HUES48 (cell line): ENCODE data around the gene LRP2BP.
"Not testable (repeated sequence)": the region's sequence is repeated elsewhere in the genome, so short reads cannot be mapped to it uniquely, and the experiment has no call there.

ENCODE experiments used
- H3K27ac ChIP-seq: one replicate; pipeline ENCODE4 v1.7.0; 2013; ENCODE audit warnings: low read depth, low read length, inconsistent platforms
- H3K27me3 ChIP-seq: 2 replicates; pipeline ENCODE4 v1.6.1; 2013; ENCODE audit warnings: mild to moderate bottlenecking, low read length; ENCODE audit not compliant: control insufficient read depth, insufficient read depth
- H3K36me3 ChIP-seq: 2 replicates; pipeline ENCODE4 v1.6.1; 2013; ENCODE audit warnings: low read length; ENCODE audit not compliant: control insufficient read depth, insufficient read depth
- H3K4me1 ChIP-seq: 2 replicates; pipeline ENCODE4 v1.6.1; 2013; ENCODE audit warnings: mild to moderate bottlenecking, low read length; ENCODE audit not compliant: control insufficient read depth, insufficient read depth
- H3K4me3 ChIP-seq: 2 replicates; pipeline ENCODE4 v1.5.1; 2013; ENCODE audit warnings: mild to moderate bottlenecking, low read depth, low read length
- H3K9ac ChIP-seq: 2 replicates; pipeline ENCODE4 v1.6.1; 2013; ENCODE audit warnings: mild to moderate bottlenecking, low read depth, low read length, moderate library complexity
- H3K9me3 ChIP-seq: 2 replicates; pipeline ENCODE4 v1.6.1; 2013; ENCODE audit warnings: low read length; ENCODE audit not compliant: control insufficient read depth, insufficient read depth

The LRP2BP gene

DNA sequence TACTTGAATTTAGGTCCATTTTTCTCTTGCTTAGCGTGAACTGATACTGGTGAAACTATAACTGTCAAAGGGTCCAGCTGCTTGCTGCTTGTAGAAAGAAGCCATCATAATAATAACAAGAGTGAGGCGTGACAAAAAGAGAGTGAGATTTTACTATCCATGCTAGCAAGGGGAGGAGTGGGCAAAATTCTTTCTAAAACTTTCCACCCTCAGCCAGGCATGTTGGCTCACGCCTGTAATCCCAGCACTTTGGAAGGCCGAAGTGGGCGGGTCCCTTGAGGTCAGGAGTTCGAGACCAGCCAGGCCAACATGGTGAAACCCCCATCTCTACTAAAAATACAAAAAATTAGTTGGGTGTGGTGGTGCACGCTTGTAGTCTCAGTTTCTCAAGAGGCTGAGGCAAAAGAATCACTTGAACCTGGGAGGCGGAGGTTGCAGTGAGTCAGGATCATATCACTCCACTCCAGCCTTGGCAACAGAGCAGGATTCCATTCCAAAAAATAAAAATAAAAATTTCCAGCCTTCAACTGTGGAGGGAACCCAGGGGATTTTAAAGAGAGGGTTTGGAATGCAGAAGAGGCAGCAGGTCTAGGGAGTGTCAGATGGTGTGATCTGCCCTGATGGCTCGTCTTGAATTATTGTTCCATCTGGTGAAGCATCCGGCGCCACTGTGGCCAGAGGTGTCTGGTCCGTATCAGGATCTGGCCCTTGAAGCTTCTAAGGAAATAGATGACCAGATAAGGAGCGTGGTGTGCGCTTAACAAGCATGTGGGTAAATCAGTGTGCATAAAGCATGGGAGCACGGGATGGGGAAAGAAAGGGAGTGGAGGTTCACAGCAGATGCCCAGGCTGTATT is 51.8 kb downstream of the LRP2BP start:
- Histone ChIP-seq H3K36me3 (peaks cover 27% of the 10 kb centered on the region), H3K27me3 (no peaks in the 10 kb centered on the region), H3K9me3 (no peaks in the 10 kb centered on the region), H3K9ac (no peak overlapping the region), H3K4me1 (no peaks in the 10 kb centered on the region), H3K27ac (no peak overlapping the region), H3K4me3 (no peak overlapping the region)

DNA sequence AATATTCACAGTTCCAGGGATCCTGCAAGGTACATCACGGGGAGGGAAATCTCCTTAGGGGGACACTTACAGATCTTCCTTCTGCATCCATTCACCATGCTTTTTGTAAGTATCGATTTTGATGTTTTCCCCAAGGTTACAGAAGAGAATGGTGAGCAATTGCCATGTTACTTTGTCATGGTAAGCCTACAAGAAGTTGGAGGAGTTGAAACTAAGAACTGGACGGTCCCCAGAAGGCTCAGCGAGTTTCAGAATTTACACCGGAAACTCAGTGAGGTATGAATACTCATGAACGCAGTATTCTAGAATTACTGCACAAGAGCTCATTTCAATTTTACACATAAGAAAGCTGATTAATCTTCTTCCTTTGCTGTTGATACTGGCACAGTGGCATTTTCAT is 53.9 kb downstream of the LRP2BP start:
- no peak overlapping the region for H3K9ac ChIP-seq
- H3K4me1 ChIP-seq: no peaks in the 10 kb centered on the region
- H3K4me3 ChIP-seq: no peak overlapping the region
- no peaks in the 10 kb centered on the region for H3K9me3 ChIP-seq
- H3K36me3 ChIP-seq: peaks cover 24% of the 10 kb centered on the region
- H3K27me3 ChIP-seq: no peaks in the 10 kb centered on the region
- H3K27ac ChIP-seq: no peak overlapping the region

- H3K9ac ChIP-seq: no peak overlapping the region
- no peaks in the 10 kb centered on the region for H3K4me1 ChIP-seq
Measured at GRCh38 chr4:185341377-185341776, 54.3 kb downstream of the LRP2BP start.

DNA sequence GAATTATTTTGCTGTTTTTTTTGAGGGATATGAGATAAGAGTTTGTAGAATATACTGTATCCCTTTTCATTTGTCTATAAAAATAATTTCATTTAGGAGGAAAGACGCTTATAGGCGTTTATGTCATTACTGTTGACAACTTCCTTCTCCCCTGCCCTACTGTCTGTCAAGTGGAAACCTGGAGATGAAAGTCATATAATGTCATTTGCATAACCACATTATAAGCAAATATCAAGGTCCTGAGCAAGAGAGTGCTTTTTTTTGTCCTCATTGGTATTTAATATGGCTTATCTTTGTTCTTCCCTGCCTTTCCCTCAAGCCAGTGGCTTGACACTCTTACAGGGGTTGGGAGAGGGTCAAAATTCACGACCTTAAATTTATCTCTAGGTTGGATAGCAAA is 55.8 kb downstream of the LRP2BP start:
- H3K4me1 ChIP-seq: no peaks in the 10 kb centered on the region
- no peaks in the 10 kb centered on the region for H3K27me3 ChIP-seq
- no peaks in the 10 kb centered on the region for H3K9me3 ChIP-seq
- no peak overlapping the region for H3K4me3 ChIP-seq
- no peak overlapping the region for H3K27ac ChIP-seq
- no peak overlapping the region for H3K9ac ChIP-seq
- H3K36me3 ChIP-seq: peaks cover 22% of the 10 kb centered on the region

More at GRCh38 chr4:185341377-185341776, 54.3 kb downstream of the LRP2BP start:
- H3K27me3 ChIP-seq: no peaks in the 10 kb centered on the region
- no peaks in the 10 kb centered on the region for H3K9me3 ChIP-seq
- H3K36me3 ChIP-seq: peaks cover 22% of the 10 kb centered on the region
- no peak overlapping the region for H3K27ac ChIP-seq
- no peak overlapping the region for H3K4me3 ChIP-seq

GRCh38 chr4:185335579-185335978 is 60.1 kb downstream of the LRP2BP start:
- Histone ChIP-seq H3K9me3 (no peaks in the 10 kb centered on the region), H3K4me3 (no peak overlapping the region), H3K36me3 (peaks cover 7% of the 10 kb centered on the region), H3K27me3 (no peaks in the 10 kb centered on the region), H3K9ac (no peak overlapping the region), H3K4me1 (peaks cover 18% of the 10 kb centered on the region), H3K27ac (no peak overlapping the region)

- H3K9ac ChIP-seq: no peak overlapping the region
- no peaks in the 10 kb centered on the region for H3K27me3 ChIP-seq
Measured at GRCh38 chr4:185334326-185334725, 61.4 kb downstream of the LRP2BP start.

DNA sequence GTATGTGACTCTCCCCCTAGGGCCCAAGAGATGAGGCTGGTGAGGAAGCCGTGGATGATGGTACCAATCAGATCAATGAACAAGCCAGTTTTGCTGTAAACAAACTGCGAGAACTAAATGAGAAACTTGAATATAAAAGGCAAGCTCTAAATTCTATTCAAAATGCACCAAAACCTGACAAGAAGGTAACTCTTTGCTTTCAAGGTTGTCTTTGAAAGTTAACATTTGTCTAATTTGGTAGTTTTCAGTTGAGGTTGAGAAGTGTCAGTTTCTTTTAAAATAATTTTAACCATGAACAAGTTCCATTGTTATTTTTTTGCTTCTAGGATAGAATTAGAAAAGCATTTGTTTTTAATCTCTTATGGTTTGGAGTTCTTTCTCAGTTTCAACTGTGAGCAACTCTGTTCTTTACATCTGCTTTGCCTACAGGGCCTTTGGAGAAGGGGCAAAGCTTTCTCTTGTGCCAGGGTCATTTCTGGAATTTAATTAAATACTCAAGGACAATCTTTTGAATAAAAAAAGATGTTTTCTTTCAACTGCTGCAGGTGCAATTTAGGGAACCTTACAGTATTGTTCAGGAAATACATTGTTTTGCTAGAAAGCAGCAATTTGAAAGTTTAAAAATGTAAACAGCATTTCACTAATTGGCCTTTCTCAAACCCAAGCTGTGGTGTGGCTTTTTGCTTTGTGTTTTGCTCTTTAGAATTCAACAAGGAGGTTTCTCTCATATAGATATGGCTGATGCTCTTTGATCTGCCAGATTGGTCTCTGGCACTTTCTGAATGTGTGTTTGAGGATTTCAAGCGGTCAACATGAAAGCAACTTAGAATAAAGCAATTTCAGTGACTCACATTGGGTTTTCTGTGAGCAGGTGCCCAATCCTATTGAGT is 62.9 kb downstream of the LRP2BP start:
- peak overlapping the region; percentile 42 for H3K27ac ChIP-seq
- H3K9ac ChIP-seq: no peak overlapping the region

More at GRCh38 chr4:185334326-185334725, 61.4 kb downstream of the LRP2BP start:
- no peak overlapping the region for H3K4me3 ChIP-seq
- peaks cover 2% of the 10 kb centered on the region; the same call in 1 of the 2 replicates for H3K36me3 ChIP-seq
- no peaks in the 10 kb centered on the region for H3K9me3 ChIP-seq
- H3K4me1 ChIP-seq: peaks cover 18% of the 10 kb centered on the region
- H3K27ac ChIP-seq: no peak overlapping the region

GRCh38 chr4:185329879-185330510 is 65.7 kb downstream of the LRP2BP start:
- H3K27me3 ChIP-seq, H3K9ac ChIP-seq, H3K4me3 ChIP-seq, H3K9me3 ChIP-seq, H3K27ac ChIP-seq, H3K36me3 ChIP-seq: not testable (repeated sequence)
- peaks cover 18% of the 10 kb centered on the region for H3K4me1 ChIP-seq

More for the DNA sequence above, 62.9 kb downstream of the LRP2BP start:
- Histone ChIP-seq H3K36me3 (no peaks in the 10 kb centered on the region), H3K4me3 (no peak overlapping the region), H3K4me1 (peaks cover 18% of the 10 kb centered on the region), H3K27me3 (no peaks in the 10 kb centered on the region), H3K9me3 (no peaks in the 10 kb centered on the region)

DNA sequence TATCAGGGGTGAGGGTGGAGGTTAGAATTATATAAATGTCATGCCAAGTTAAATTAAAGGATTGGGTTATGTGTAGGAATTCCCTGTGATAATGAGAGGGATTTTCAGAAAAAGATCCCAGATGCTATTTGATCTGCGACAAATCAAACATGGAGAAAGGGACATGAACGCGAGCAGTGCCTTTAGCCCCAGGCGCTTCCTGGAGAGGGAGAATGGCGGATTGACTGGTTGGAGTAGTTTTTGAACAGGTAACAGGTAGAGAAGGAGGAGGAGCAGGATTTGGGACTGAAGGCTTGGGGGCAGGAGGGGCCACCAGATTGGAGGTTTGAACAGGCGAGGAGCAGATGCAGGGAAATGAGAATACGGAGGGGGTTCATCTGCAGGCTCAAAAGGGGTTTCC is 67.1 kb downstream of the LRP2BP start:
- H3K36me3 ChIP-seq: peaks cover 5% of the 10 kb centered on the region
- H3K9ac ChIP-seq: no peak overlapping the region
- no peaks in the 10 kb centered on the region for H3K27me3 ChIP-seq
- peaks cover 7% of the 10 kb centered on the region for H3K9me3 ChIP-seq
- H3K4me3 ChIP-seq: no peak overlapping the region
- peaks cover 18% of the 10 kb centered on the region for H3K4me1 ChIP-seq
- H3K27ac ChIP-seq: no peak overlapping the region

GRCh38 chr4:185325721-185326120 is 70.0 kb downstream of the LRP2BP start:
- not testable (repeated sequence) for H3K27ac ChIP-seq, H3K4me1 ChIP-seq, H3K4me3 ChIP-seq

More at GRCh38 chr4:185325721-185326120, 70.0 kb downstream of the LRP2BP start:
- H3K9ac ChIP-seq, H3K27me3 ChIP-seq: not testable (repeated sequence)
- Histone ChIP-seq H3K9me3 (peaks cover 16% of the 10 kb centered on the region), H3K36me3 (peaks cover 24% of the 10 kb centered on the region)
